Mesendoderm (in vitro differentiated cells): Measurements from ENCODE around the gene GBF1.

Experiments
- DNase-seq: peaks from one replicate; pipeline ENCODE4 v3.0.0; 2013
- H2AK5ac ChIP-seq: 2 replicates; pipeline ENCODE4 v1.6.1; 2013; ENCODE audit warnings: low read length, inconsistent platforms
- H2BK120ac ChIP-seq: 2 replicates; pipeline ENCODE4 v1.6.1; 2013; ENCODE audit warnings: low read depth, mild to moderate bottlenecking, low read length, moderate library complexity, mixed read lengths
- H2BK15ac ChIP-seq: replicated peaks from 2 replicates; pipeline ENCODE4 v1.6.1; 2013; ENCODE audit warnings: low read depth, mild to moderate bottlenecking, moderate library complexity
- H2BK5ac ChIP-seq: 2 replicates; pipeline ENCODE4 v1.6.1; 2013; ENCODE audit warnings: low read length, inconsistent platforms
- H3K18ac ChIP-seq: 2 replicates; pipeline ENCODE4 v1.6.1; 2013; ENCODE audit warnings: mild to moderate bottlenecking, low read length, mixed read lengths
- H3K23ac ChIP-seq: one replicate; pipeline ENCODE4 v1.6.1; 2013; ENCODE audit warnings: low read length
- H3K27ac ChIP-seq: 2 replicates; pipeline ENCODE4 v1.5.1; 2013; ENCODE audit warnings: low read depth, mild to moderate bottlenecking, inconsistent platforms, low read length, moderate library complexity
- H3K27me3 ChIP-seq: 2 replicates; pipeline ENCODE4 v1.6.1; 2013; ENCODE audit warnings: low read length, control low read depth, mild to moderate bottlenecking, inconsistent platforms; ENCODE audit not compliant: insufficient read depth, poor library complexity
- H3K36me3 ChIP-seq: 2 replicates; pipeline ENCODE4 v1.6.1; 2013; ENCODE audit warnings: low read length, inconsistent platforms; ENCODE audit not compliant: control insufficient read depth, insufficient read depth
- H3K4ac ChIP-seq: one replicate; pipeline ENCODE4 v1.6.1; 2013; ENCODE audit warnings: low read depth, mild to moderate bottlenecking, low read length, moderate library complexity
- H3K4me1 ChIP-seq: 2 replicates; pipeline ENCODE4 v1.6.1; 2013; ENCODE audit warnings: low read depth, low read length, inconsistent platforms; ENCODE audit not compliant: control insufficient read depth
- H3K4me2 ChIP-seq: 2 replicates; pipeline ENCODE4 v1.6.1; 2013; ENCODE audit warnings: low read length
- H3K4me3 ChIP-seq: 2 replicates; pipeline ENCODE4 v1.5.1; 2013; ENCODE audit warnings: mild to moderate bottlenecking, low read length
- H3K56ac ChIP-seq: one replicate; pipeline ENCODE4 v1.6.1; 2013; ENCODE audit warnings: low read length
- H3K79me1 ChIP-seq: 2 replicates; pipeline ENCODE4 v1.6.1; 2013; ENCODE audit warnings: low read length, inconsistent platforms
- H3K79me2 ChIP-seq: 2 replicates; pipeline ENCODE4 v1.6.1; 2013; ENCODE audit warnings: mild to moderate bottlenecking, low read length; ENCODE audit not compliant: control insufficient read depth, insufficient read depth
- H3K9ac ChIP-seq: 2 replicates; pipeline ENCODE4 v1.6.1; 2013; ENCODE audit warnings: low read length, inconsistent platforms
- H4K5ac ChIP-seq: one replicate; pipeline ENCODE4 v1.6.1; 2013; ENCODE audit warnings: low read length
- H4K8ac ChIP-seq: one replicate; pipeline ENCODE4 v1.6.1; 2013; ENCODE audit warnings: low read depth, mild to moderate bottlenecking, control low read depth, low read length, moderate library complexity
- WGBS: extraction: QIAGEN DNeasy Blood & Tissue Kit; methylation state at CpG from one replicate; pipeline ENCODE4 v1.1.7; 2013; ENCODE audit warnings: low lambda C conversion rate, missing lambda C conversion rate; ENCODE audit not compliant: insufficient coverage; ENCODE audit errors: extremely low coverage; 5-methylcytosine and 5-hydroxymethylcytosine counted together

Gene GBF1

GRCh38 chr10:102407425-102408130 is 162.2 kb downstream of the GBF1 start:
- Histone ChIP-seq H3K23ac (no peak overlapping the region), H3K9ac (no peak overlapping the region), H3K27me3 (peaks cover 32% of the 10 kb centered on the region), H3K4me1 (no peaks in the 10 kb centered on the region), H4K5ac (no peak overlapping the region), H2BK15ac (no peak overlapping the region), H2AK5ac (no peak overlapping the region), H3K4me3 (no peak overlapping the region), H2BK120ac (no peak overlapping the region), H4K8ac (no peak overlapping the region), H3K79me2 (no peaks in the 10 kb centered on the region), H3K18ac (no peak overlapping the region), H3K36me3 (no peaks in the 10 kb centered on the region), H3K27ac (no peak overlapping the region), H3K56ac (no peak overlapping the region), H3K79me1 (no peaks in the 10 kb centered on the region), H2BK5ac (no peak overlapping the region), H3K4ac (no peak overlapping the region), H3K4me2 (no peak overlapping the region)
- no peak for DNase-seq
- no CpG with 5 or more reads among the region's 13 CpGs for WGBS

GRCh38 chr10:102408131-102408727 is 162.9 kb downstream of the GBF1 start:
- Histone ChIP-seq H2AK5ac (no peak overlapping the region), H2BK15ac (no peak overlapping the region), H3K27me3 (peaks cover 32% of the 10 kb centered on the region), H4K8ac (no peak overlapping the region), H4K5ac (no peak overlapping the region), H2BK5ac (no peak overlapping the region), H3K4me3 (no peak overlapping the region), H3K4ac (no peak overlapping the region), H3K4me1 (no peaks in the 10 kb centered on the region), H3K27ac (no peak overlapping the region), H3K36me3 (no peaks in the 10 kb centered on the region), H2BK120ac (no peak overlapping the region), H3K56ac (no peak overlapping the region), H3K79me1 (no peaks in the 10 kb centered on the region), H3K4me2 (no peak overlapping the region), H3K79me2 (no peaks in the 10 kb centered on the region), H3K9ac (no peak overlapping the region), H3K18ac (no peak overlapping the region), H3K23ac (no peak overlapping the region)
- DNase-seq: no peak
- WGBS: no CpG with 5 or more reads among the region's 14 CpGs

- DNase-seq: peak; percentile 25
- H3K9ac ChIP-seq: peak overlapping the region; percentile 41
- peaks cover 32% of the 10 kb centered on the region for H3K27me3 ChIP-seq
- no peaks in the 10 kb centered on the region for H3K79me1 ChIP-seq
- peak overlapping the region; percentile 78 for H3K56ac ChIP-seq
- peak overlapping the region; percentile 8 for H3K4me3 ChIP-seq
- H3K27ac ChIP-seq: no peak overlapping the region
- no peaks in the 10 kb centered on the region for H3K4me1 ChIP-seq
- no peaks in the 10 kb centered on the region for H3K79me2 ChIP-seq
- no peak overlapping the region for H3K18ac ChIP-seq
- no CpG with 5 or more reads among the region's 103 CpGs for WGBS
- no peak overlapping the region for H4K8ac ChIP-seq
- H3K4ac ChIP-seq: no peak overlapping the region
- no peak overlapping the region for H4K5ac ChIP-seq
- no peak overlapping the region for H2BK5ac ChIP-seq
- H3K4me2 ChIP-seq: peak overlapping the region; percentile 64
- no peaks in the 10 kb centered on the region for H3K36me3 ChIP-seq
- no peak overlapping the region for H2AK5ac ChIP-seq
- H2BK120ac ChIP-seq: no peak overlapping the region
- H2BK15ac ChIP-seq: no peak overlapping the region
- no peak overlapping the region for H3K23ac ChIP-seq
Measured at GRCh38 chr10:102408728-102409603, 163.6 kb downstream of the GBF1 start.

GRCh38 chr10:102409604-102410428 is 164.5 kb downstream of the GBF1 start:
- no peak overlapping the region for H2BK120ac ChIP-seq
- peaks cover 32% of the 10 kb centered on the region for H3K27me3 ChIP-seq
- peak overlapping the region; percentile 54 for H3K56ac ChIP-seq
- H4K8ac ChIP-seq: no peak overlapping the region
- peak overlapping the region; percentile 48 for H3K9ac ChIP-seq
- H3K79me1 ChIP-seq: no peaks in the 10 kb centered on the region
- no peak overlapping the region for H2AK5ac ChIP-seq
- no peaks in the 10 kb centered on the region for H3K36me3 ChIP-seq
- no peak overlapping the region for H3K27ac ChIP-seq
- no peak overlapping the region for H3K18ac ChIP-seq
- H3K4me3 ChIP-seq: no peak overlapping the region
- H3K4me1 ChIP-seq: no peaks in the 10 kb centered on the region
- no CpG with 5 or more reads among the region's 24 CpGs for WGBS
- no peak overlapping the region for H2BK5ac ChIP-seq
- H4K5ac ChIP-seq: no peak overlapping the region
- peak overlapping the region; percentile 36 for H3K4me2 ChIP-seq
- H2BK15ac ChIP-seq: no peak overlapping the region
- no peak overlapping the region for H3K4ac ChIP-seq
- H3K79me2 ChIP-seq: no peaks in the 10 kb centered on the region
- DNase-seq: no peak
- peak overlapping the region; percentile 11 for H3K23ac ChIP-seq

GRCh38 chr10:102410429-102411073 is 165.2 kb downstream of the GBF1 start:
- Histone ChIP-seq H3K56ac (peak overlapping the region; percentile 54), H2BK120ac (no peak overlapping the region), H3K4me3 (no peak overlapping the region), H4K8ac (no peak overlapping the region), H3K79me1 (no peaks in the 10 kb centered on the region), H3K4ac (no peak overlapping the region), H2AK5ac (no peak overlapping the region), H2BK5ac (no peak overlapping the region), H3K27me3 (peaks cover 32% of the 10 kb centered on the region), H3K27ac (no peak overlapping the region), H4K5ac (no peak overlapping the region), H3K36me3 (no peaks in the 10 kb centered on the region), H3K79me2 (no peaks in the 10 kb centered on the region), H2BK15ac (no peak overlapping the region), H3K4me1 (no peaks in the 10 kb centered on the region), H3K23ac (peak overlapping the region; percentile 11), H3K18ac (no peak overlapping the region), H3K9ac (peak overlapping the region; percentile 48), H3K4me2 (peak overlapping the region; percentile 25)
- no peak for DNase-seq
- no CpG with 5 or more reads among the region's 48 CpGs for WGBS
